Skeletal muscle tissue (tissue), 4 donors: ENCODE measurements around the gene FUCA2. TPM values are rescaled to one million over a fixed set of nuclear protein-coding genes. Genes with fewer than 3 reads are reported as not detected.

ENCODE experiments used
- H3K27ac ChIP-seq: one replicate; pipeline ENCODE4 v1.7.0; 2013; ENCODE audit warnings: mild to moderate bottlenecking, low read depth, low read length, inconsistent platforms
- H3K27me3 ChIP-seq, 3 donors: one replicate each; pipeline ENCODE4 v1.7.0; 2013; ENCODE audit warnings: low read length in 3 of 3; ENCODE audit not compliant: control insufficient read depth in 3 of 3, insufficient read depth in 3 of 3
- H3K36me3 ChIP-seq, 3 donors: one replicate each; pipeline ENCODE4 v1.7.0; 2013; ENCODE audit warnings: low read length in 3 of 3; ENCODE audit not compliant: control insufficient read depth in 3 of 3, insufficient read depth in 3 of 3
- H3K4me1 ChIP-seq, 3 donors: one replicate each; pipeline ENCODE4 v1.7.0; 2013; ENCODE audit warnings: low read length in 3 of 3, mild to moderate bottlenecking in 3 of 3; ENCODE audit not compliant: control insufficient read depth in 3 of 3, insufficient read depth in 3 of 3
- H3K4me3 ChIP-seq, 3 donors: one replicate each; pipeline ENCODE4 v1.7.0; 2013; ENCODE audit warnings: low read length in 3 of 3
- H3K9ac ChIP-seq, 3 donors: one replicate each; pipeline ENCODE4 v1.7.0; 2013; ENCODE audit warnings: low read length in 3 of 3, mild to moderate bottlenecking in 3 of 3, moderate library complexity in 2 of 3, low read depth in 1 of 3
- H3K9me3 ChIP-seq, 3 donors: one replicate each; pipeline ENCODE4 v1.7.0; 2013; ENCODE audit warnings: low read length in 3 of 3; ENCODE audit not compliant: control insufficient read depth in 3 of 3
- total RNA-seq: library from RNA; depleted of rRNA; stranded (reverse); fragments of >200 nt; gene quantifications from one replicate; pipeline ENCODE4 v1.2.3, GENCODE V29; 2014
- donor health status: Osteomylitis.

The FUCA2 gene
- total RNA-seq, 1 donor from 2014 or later = 19.3 TPM

DNA sequence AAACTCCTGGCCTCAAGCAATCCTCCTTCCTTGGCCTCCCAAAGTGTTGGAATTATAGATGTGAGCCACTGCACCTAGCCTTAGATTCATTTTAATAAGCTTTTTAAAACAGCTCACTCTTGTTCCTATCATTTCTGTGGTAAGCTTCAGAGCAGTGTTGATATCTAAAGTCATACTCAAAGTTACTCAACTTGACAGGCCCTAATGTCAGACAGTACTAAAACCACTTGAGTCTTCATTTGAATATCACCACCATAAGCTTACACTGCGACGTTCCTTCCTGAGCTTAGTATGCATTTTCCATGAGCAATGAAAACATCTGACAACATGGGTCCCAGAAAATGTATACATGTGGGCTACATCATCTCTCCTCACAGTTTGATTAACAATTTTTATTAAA lies 6.0 kb downstream of the FUCA2 start:
- Histone ChIP-seq H3K27ac (no peak overlapping the region), H3K27me3 (no peaks in the 10 kb centered on the region), H3K4me1 (peaks cover 0 to under 1% (median 0%) of the 10 kb centered on the region in 3 donors), H3K9me3 (no peaks in the 10 kb centered on the region), H3K9ac (no peak overlapping the region), H3K36me3 (peaks cover 2 to 11% (median 7%) of the 10 kb centered on the region in 3 donors), H3K4me3 (no peak overlapping the region)

- no peaks in the 10 kb centered on the region for H3K4me1 ChIP-seq
- H3K36me3 ChIP-seq = peaks cover 2 to 11% (median 8%) of the 10 kb centered on the region in 3 donors
- no peak overlapping the region for H3K9ac ChIP-seq
- no peak overlapping the region for H3K4me3 ChIP-seq
- no peak overlapping the region for H3K27ac ChIP-seq
- H3K9me3 ChIP-seq = no peaks in the 10 kb centered on the region
- H3K27me3 ChIP-seq = no peaks in the 10 kb centered on the region
Observed at GRCh38 chr6:143505111-143505510, 6.4 kb downstream of the FUCA2 start.

DNA sequence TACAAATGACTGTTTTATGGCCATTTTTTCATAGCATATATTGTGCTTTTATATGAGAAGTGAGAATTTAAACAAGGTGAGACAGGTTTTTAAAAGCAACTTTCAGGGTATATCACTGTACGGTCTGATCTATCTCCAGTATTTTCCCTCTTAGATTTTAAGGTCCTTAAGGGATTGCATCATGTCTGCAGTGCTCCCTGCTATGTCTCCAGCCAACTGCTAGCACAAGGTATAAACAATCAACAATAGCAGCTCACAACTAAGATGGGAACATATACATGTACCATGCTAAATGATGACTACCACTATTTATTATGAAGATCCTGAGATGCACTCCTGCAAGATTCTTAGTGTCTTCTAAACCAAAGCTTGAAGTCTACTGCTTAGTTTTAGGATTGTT lies 7.2 kb downstream of the FUCA2 start:
- peaks cover 2 to 11% (median 9%) of the 10 kb centered on the region in 3 donors for H3K36me3 ChIP-seq
- H3K27ac ChIP-seq = no peak overlapping the region

GRCh38 chr6:143501851-143502250 lies 9.7 kb downstream of the FUCA2 start:
- no peaks in the 10 kb centered on the region for H3K27me3 ChIP-seq
- peaks cover 4 to 11% (median 9%) of the 10 kb centered on the region in 3 donors for H3K36me3 ChIP-seq
- H3K4me1 ChIP-seq = no peaks in the 10 kb centered on the region
- no peak overlapping the region for H3K4me3 ChIP-seq
- H3K9ac ChIP-seq = no peak overlapping the region
- no peaks in the 10 kb centered on the region for H3K9me3 ChIP-seq
- H3K27ac ChIP-seq = no peak overlapping the region

More for the DNA sequence above, 7.2 kb downstream of the FUCA2 start:
- Histone ChIP-seq H3K4me1 (no peaks in the 10 kb centered on the region), H3K9ac (no peak overlapping the region), H3K9me3 (no peaks in the 10 kb centered on the region), H3K27me3 (no peaks in the 10 kb centered on the region), H3K4me3 (no peak overlapping the region)

GRCh38 chr6:143498428-143498827 lies 13.1 kb downstream of the FUCA2 start:
- Histone ChIP-seq H3K27me3 (no peaks in the 10 kb centered on the region), H3K4me1 (no peaks in the 10 kb centered on the region), H3K36me3 (peaks cover 4 to 15% (median 11%) of the 10 kb centered on the region in 3 donors), H3K27ac (no peak overlapping the region), H3K4me3 (no peak overlapping the region), H3K9me3 (no peaks in the 10 kb centered on the region), H3K9ac (no peak overlapping the region)

GRCh38 chr6:143496974-143497373 lies 14.5 kb downstream of the FUCA2 start:
- Histone ChIP-seq H3K4me3 (no peak overlapping the region), H3K4me1 (no peaks in the 10 kb centered on the region), H3K27me3 (no peaks in the 10 kb centered on the region), H3K27ac (no peak overlapping the region), H3K9me3 (no peaks in the 10 kb centered on the region), H3K36me3 (peaks cover 2 to 13% (median 11%) of the 10 kb centered on the region in 3 donors), H3K9ac (no peak overlapping the region)

DNA sequence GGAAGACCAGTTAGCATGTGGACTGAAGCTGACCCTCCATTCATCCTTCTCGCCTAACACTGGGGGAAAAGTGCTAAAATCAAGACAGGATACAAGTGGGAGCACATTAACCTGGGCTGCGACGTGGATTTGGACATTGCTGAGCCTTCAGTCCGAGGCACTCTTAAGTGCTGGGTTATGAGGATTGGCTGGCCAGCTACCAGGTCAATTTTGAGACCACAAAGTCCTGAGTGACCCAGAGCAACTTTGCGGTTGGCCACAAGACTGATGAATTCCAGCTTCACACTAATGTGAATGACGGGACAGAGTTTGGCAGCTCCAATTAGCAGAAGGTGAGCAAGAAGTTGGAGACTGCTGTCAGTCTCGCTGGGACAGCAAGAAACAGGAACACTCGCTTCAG lies 20.7 kb downstream of the FUCA2 start:
- Histone ChIP-seq H3K4me3 (no peak overlapping the region), H3K9me3 (no peaks in the 10 kb centered on the region), H3K27ac (no peak overlapping the region), H3K27me3 (no peaks in the 10 kb centered on the region), H3K4me1 (no peaks in the 10 kb centered on the region), H3K9ac (no peak overlapping the region), H3K36me3 (peaks cover 3 to 11% (median 8%) of the 10 kb centered on the region in 3 donors)

DNA sequence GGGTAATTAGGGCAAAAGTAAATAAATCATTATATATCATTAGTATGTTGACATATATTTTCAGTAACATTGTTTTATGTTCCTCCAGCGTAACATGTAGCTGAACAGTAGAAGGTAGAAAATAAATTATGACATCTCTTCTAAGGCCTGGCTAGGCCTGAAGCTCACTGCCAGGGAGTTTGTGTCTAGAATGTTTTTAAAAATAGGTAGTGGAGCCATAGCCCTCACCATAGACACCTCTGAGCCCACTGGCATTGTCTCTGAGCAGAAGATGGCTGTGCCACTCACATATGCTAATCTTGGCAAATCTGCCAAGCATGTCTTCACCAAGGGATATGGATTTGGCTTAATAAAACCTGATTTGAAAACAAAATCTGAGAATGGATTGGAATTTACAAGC lies 21.3 kb downstream of the FUCA2 start:
- no peak overlapping the region for H3K27ac ChIP-seq
- H3K9ac ChIP-seq = no peak overlapping the region
- no peak overlapping the region for H3K4me3 ChIP-seq
- H3K4me1 ChIP-seq = no peaks in the 10 kb centered on the region
- H3K27me3 ChIP-seq = no peaks in the 10 kb centered on the region
- no peaks in the 10 kb centered on the region for H3K9me3 ChIP-seq
- peaks cover 3 to 11% (median 5%) of the 10 kb centered on the region in 3 donors for H3K36me3 ChIP-seq

GRCh38 chr6:143486752-143487151 lies 24.8 kb downstream of the FUCA2 start:
- Histone ChIP-seq H3K9ac (no peak overlapping the region), H3K36me3 (peaks cover 0 to 4% (median 3%) of the 10 kb centered on the region in 3 donors), H3K4me1 (no peaks in the 10 kb centered on the region), H3K27ac (no peak overlapping the region), H3K4me3 (no peak overlapping the region), H3K27me3 (no peaks in the 10 kb centered on the region), H3K9me3 (no peaks in the 10 kb centered on the region)

DNA sequence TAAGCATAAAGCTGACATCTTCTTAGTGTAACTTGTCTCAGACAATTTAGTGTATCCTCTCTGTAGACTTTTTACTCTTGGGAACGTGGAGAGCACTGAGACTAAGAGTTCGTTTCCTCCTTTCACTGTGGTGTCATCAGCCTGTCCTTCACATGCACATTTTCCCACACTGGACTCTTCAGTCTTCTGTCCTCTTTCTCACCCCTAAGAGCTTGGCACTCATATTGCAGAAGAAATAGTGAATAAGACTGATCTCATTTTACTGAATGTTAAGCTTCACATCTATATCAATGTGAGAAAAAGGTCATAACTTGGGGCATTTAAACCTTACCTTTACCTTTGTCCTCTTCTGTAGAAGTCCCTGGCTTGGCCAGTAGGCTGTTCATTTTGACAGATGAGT lies 25.6 kb downstream of the FUCA2 start:
- no peaks in the 10 kb centered on the region for H3K27me3 ChIP-seq
- no peaks in the 10 kb centered on the region for H3K4me1 ChIP-seq
- H3K36me3 ChIP-seq = peaks cover 0 to 4% (median 3%) of the 10 kb centered on the region in 3 donors
- no peak overlapping the region for H3K9ac ChIP-seq
- H3K27ac ChIP-seq = no peak overlapping the region
- no peak overlapping the region for H3K4me3 ChIP-seq
- H3K9me3 ChIP-seq = no peaks in the 10 kb centered on the region

GRCh38 chr6:143482593-143482992 lies 28.9 kb downstream of the FUCA2 start:
- no peak overlapping the region for H3K4me3 ChIP-seq
- H3K27ac ChIP-seq = no peak overlapping the region
- H3K4me1 ChIP-seq = no peaks in the 10 kb centered on the region
- no peak overlapping the region for H3K9ac ChIP-seq
- H3K27me3 ChIP-seq = no peaks in the 10 kb centered on the region
- peaks cover 3 to 7% (median 4%) of the 10 kb centered on the region in 3 donors for H3K36me3 ChIP-seq
- H3K9me3 ChIP-seq = no peaks in the 10 kb centered on the region
